H1 (cell line): ENCODE measurements around the gene RABIF. TPM values are rescaled to one million over a fixed set of nuclear protein-coding genes. Genes with fewer than 3 reads are reported as not detected.

Source experiments
- ASH2L ChIP-seq: fragments of 200-600, 300-600 bp; sonication (generic); IDR thresholded peaks from one replicate; pipeline ENCODE4 v1.7.1; 2017; ENCODE audit warnings: low read length
- CBX8 ChIP-seq: fragments of 300-800, 300-1000 bp; sonication (generic); IDR thresholded peaks from 2 replicates; pipeline ENCODE4 v1.7.1; 2016; ENCODE audit warnings: low read depth, low read length, borderline replicate concordance
- CEBPB ChIP-seq: IDR thresholded peaks from 2 replicates; pipeline ENCODE4 v1.6.1; 2012; ENCODE audit warnings: low read depth, low read length
- CHD1 ChIP-seq: IDR thresholded peaks from 2 replicates; pipeline ENCODE4 v1.6.1; 2012; ENCODE audit warnings: low read depth, low read length, improper control_type of control experiment
- CREB1 ChIP-seq: IDR thresholded peaks from 2 replicates; pipeline ENCODE4 v1.6.1; 2012; ENCODE audit warnings: inconsistent platforms
- E2F6 ChIP-seq: IDR thresholded peaks from 2 replicates; pipeline ENCODE4 v1.6.1; 2012; ENCODE audit warnings: inconsistent platforms
- FOSL1 ChIP-seq: IDR thresholded peaks from 2 replicates; pipeline ENCODE4 v1.6.1; 2011; ENCODE audit warnings: mild to moderate bottlenecking, low read depth, low read length, moderate library complexity; ENCODE audit not compliant: insufficient read depth
- HDAC6 ChIP-seq: IDR thresholded peaks from one replicate; pipeline ENCODE4 v1.7.1; 2012; ENCODE audit warnings: low read depth, mild to moderate bottlenecking, inconsistent platforms, low read length, moderate library complexity
- JUN ChIP-seq: IDR thresholded peaks from 2 replicates; pipeline ENCODE4 v1.6.1; 2011; ENCODE audit warnings: low read depth, mild to moderate bottlenecking, improper control_type of control experiment, low read length
- KDM4A ChIP-seq: IDR thresholded peaks from one replicate; pipeline ENCODE4 v1.7.1; 2012; ENCODE audit warnings: low read depth, mild to moderate bottlenecking, moderate library complexity, low read length, inconsistent platforms; ENCODE audit not compliant: severe bottlenecking
- MAX ChIP-seq: IDR thresholded peaks from 2 replicates; pipeline ENCODE4 v1.6.1; 2012; ENCODE audit warnings: inconsistent platforms
- NRF1 ChIP-seq: IDR thresholded peaks from 2 replicates; pipeline ENCODE4 v1.6.1; 2011; ENCODE audit warnings: mild to moderate bottlenecking, low read depth, low read length, improper control_type of control experiment
- PHF8 ChIP-seq: fragments of 200-600 bp; sonication (generic); conservative IDR thresholded peaks from 2 replicates; pipeline ENCODE4 v1.7.1; 2012; ENCODE audit warnings: low read depth, mild to moderate bottlenecking, inconsistent platforms, low read length, moderate library complexity
- RNF2 ChIP-seq: fragments of 200-900, 300-1000 bp; sonication (generic); IDR thresholded peaks from 2 replicates; pipeline ENCODE4 v1.7.1; 2016; ENCODE audit warnings: borderline replicate concordance, low read depth, mild to moderate bottlenecking, antibody characterized with exemption, low read length; ENCODE audit not compliant: poor library complexity, severe bottlenecking; ENCODE audit errors: missing control alignments
- RXRA ChIP-seq: IDR thresholded peaks from 2 replicates; pipeline ENCODE4 v1.6.1; 2011; ENCODE audit warnings: low read depth, mild to moderate bottlenecking, low read length, moderate library complexity; ENCODE audit not compliant: insufficient read depth
- SIN3A ChIP-seq, 2 experiments: IDR thresholded peaks in 1 of 2; conservative IDR thresholded peaks in 1 of 2; 2 replicates each; pipeline ENCODE4 v1.6.1; 2011 to 2012; ENCODE audit warnings: low read length in 2 of 2, improper control_type of control experiment in 1 of 2, low read depth in 1 of 2, mild to moderate bottlenecking in 1 of 2
- SP1 ChIP-seq: IDR thresholded peaks from 2 replicates; pipeline ENCODE4 v1.6.1; 2011; ENCODE audit warnings: low read depth, low read length
- SP4 ChIP-seq: IDR thresholded peaks from 2 replicates; pipeline ENCODE4 v1.6.1; 2012; ENCODE audit warnings: low read length, inconsistent platforms
- SUZ12 ChIP-seq: fragments of 200-600 bp; sonication (generic); IDR thresholded peaks from 2 replicates; pipeline ENCODE4 v1.6.1; 2012; ENCODE audit warnings: mild to moderate bottlenecking, inconsistent platforms, low read length, moderate library complexity, mixed read lengths
- TAF1 ChIP-seq: IDR thresholded peaks from 2 replicates; pipeline ENCODE4 v1.6.1; 2011; ENCODE audit warnings: mild to moderate bottlenecking, low read depth, low read length
- TBP ChIP-seq: IDR thresholded peaks from 2 replicates; pipeline ENCODE4 v1.6.1; 2011; ENCODE audit warnings: low read depth, low read length, improper control_type of control experiment
- TCF12 ChIP-seq: IDR thresholded peaks from 2 replicates; pipeline ENCODE4 v1.6.1; 2011; ENCODE audit warnings: low read depth, mild to moderate bottlenecking, low read length
- TEAD4 ChIP-seq: IDR thresholded peaks from 2 replicates; pipeline ENCODE4 v1.6.1; 2012; ENCODE audit warnings: low read depth, low read length, inconsistent platforms, mixed read lengths
- YY1 ChIP-seq: IDR thresholded peaks from 2 replicates; pipeline ENCODE4 v1.6.1; 2011; ENCODE audit warnings: low read depth, mild to moderate bottlenecking, low read length
- polyA plus RNA-seq, 7 experiments: library from polyadenylated mRNA; depleted of rRNA in 3 of 7; stranded (reverse) in 5 of 7; unstranded in 2 of 7; fragments of >200 nt in 5 of 7; fragments of 200-250 nt in 2 of 7; gene quantifications; 1 replicate in 5 of 7; 2 replicates in 1 of 7; 4 replicates in 1 of 7; pipeline versions ENCODE4 v1.2.1 to v1.2.3, GENCODE V29; 2011 to 2013; ENCODE audit warnings: missing spikeins in 2 of 7, mixed read lengths in 2 of 7
- total RNA-seq: library from RNA; stranded (reverse); fragmentation: NEBNext Ultra II Directional; extraction: Animal tissue kit (Norgen Biotek cat#: 25700); gene quantifications from 2 replicates; pipeline ENCODE4 v1.2.1, GENCODE V29; 2021

RABIF gene
- total and polyA plus RNA-seq, 2 of the 8 experiments (the other 6 are each of a cell fraction or from before 2014, with no cell fraction given): 5.6 to 6.9 TPM

GRCh38 chr1:202888531-202889360, at the start of gene RABIF (continued):
- TF ChIP-seq RNF2 (no peak), CHD1 (no peak), MAX (0 out of 2 replicates have a peak, but pooled peaks have one; percentile 27), TAF1 (peak; percentile 80), ASH2L (peak; percentile 96), PHF8 (peak; percentile 80; the same call in 1 of the 2 replicates), TBP (peak; percentile 13; the same call in 1 of the 2 replicates), TEAD4 (no peak), JUN (no peak), SP1 (peak; percentile 12; the same call in 1 of the 2 replicates), RXRA (no peak), SIN3A (conservative IDR thresholded peaks at IDR 0.05 in 1 of 2, IDR thresholded peaks at IDR 0.05 in 1 of 2; ENCODE audit: low read depth in 1 of 2, low read length in 2 of 2) (peak; percentile 72 to 90; a peak in 2 of 4 replicates), SUZ12 (no peak), KDM4A (peak; percentile 94), CREB1 (0 out of 2 replicates have a peak, but pooled peaks have one; percentile 8), HDAC6 (no peak), FOSL1 (no peak), CEBPB (peak; percentile 85), YY1 (no peak), CBX8 (no peak), TCF12 (no peak), SP4 (no peak; the same call in 1 of the 2 replicates), NRF1 (peak; percentile 96), E2F6 (peak; percentile 50; the same call in 1 of the 2 replicates)
